Gastroesophageal sphincter (tissue), 4 donors: Measurements from ENCODE around the gene SLC35F1. TPM values are rescaled to one million over a fixed set of nuclear protein-coding genes. Genes with fewer than 3 reads are reported as not detected.
A peak's percentile ranks its signal among the peaks of the same experiment; 100 is the strongest.

ENCODE experiments used
- ATAC-seq: fragments of 150-250 bp; one replicate; pipeline ENCODE4 v1.9.1; 2016; ENCODE audit warnings: mild to moderate bottlenecking, moderate library complexity
- H3K27ac ChIP-seq, 4 donors: fragments of 200-600 bp; sonication (generic) in 3 of 4; 1 replicate in 3 of 4; 2 replicates in 1 of 4; pipeline ENCODE4 v1.5.1; 2016 to 2019
- H3K27me3 ChIP-seq: fragments of 200-600 bp; sonication (generic); one replicate; pipeline ENCODE4 v1.5.1; 2019
- H3K36me3 ChIP-seq, 2 donors: fragments of 200-600 bp; sonication (generic); one replicate each; pipeline ENCODE4 v1.5.1; 2019; ENCODE audit warnings: control low read depth in 1 of 2
- H3K4me1 ChIP-seq, 3 donors: fragments of 200-600 bp; sonication (generic); 1 replicate in 2 of 3; 2 replicates in 1 of 3; pipeline ENCODE4 v1.5.1; 2016 to 2019; ENCODE audit warnings: control low read depth in 2 of 3
- H3K4me3 ChIP-seq, 2 donors: fragments of 200-600 bp; sonication (generic); one replicate each; pipeline ENCODE4 v1.5.1; 2019; ENCODE audit warnings: mild to moderate bottlenecking in 1 of 2, moderate library complexity in 1 of 2
- H3K9me3 ChIP-seq, 3 donors: fragments of 200-600 bp; sonication (generic); one replicate each; pipeline ENCODE4 v1.5.1; 2017 to 2019; ENCODE audit warnings: control low read depth in 2 of 3
- CTCF ChIP-seq, 4 experiments: fragments of 200-600 bp in 2 of 4; fragments of 450-650 bp in 2 of 4; sonication (generic) in 1 of 4; IDR thresholded peaks; one replicate each; pipeline ENCODE4 v1.5.1; 2017 to 2019; ENCODE audit warnings: antibody characterized with exemption in 4 of 4, mild to moderate bottlenecking in 2 of 4, moderate library complexity in 2 of 4
- EP300 ChIP-seq: sonication (generic); formaldehyde crosslinking; IDR thresholded peaks from one replicate; pipeline ENCODE4 v1.6.1; 2017; ENCODE audit warnings: antibody characterized with exemption, mild to moderate bottlenecking
- POLR2A ChIP-seq, 2 donors: fragments of 450-650 bp; IDR thresholded peaks; one replicate each; pipeline ENCODE4 v1.6.1; 2017; ENCODE audit warnings: antibody characterized with exemption in 2 of 2, mild to moderate bottlenecking in 2 of 2, moderate library complexity in 1 of 2
- POLR2AphosphoS5 ChIP-seq: sonication (generic); formaldehyde crosslinking; IDR thresholded peaks from one replicate; pipeline ENCODE4 v1.6.1; 2017; ENCODE audit warnings: antibody characterized with exemption
- WGBS, 2 donors: methylation state at CpG; one replicate each; pipeline ENCODE4 v1.1.5; 2018; ENCODE audit warnings: low coverage in 1 of 2; 5-methylcytosine and 5-hydroxymethylcytosine counted together
- total RNA-seq, 4 donors: library from RNA; depleted of rRNA; stranded (reverse); fragments of >200 nt; gene quantifications; one replicate each; pipeline ENCODE4 v1.1.0, GENCODE V29; 2016

SLC35F1 gene
- total RNA-seq, 4 donors from 2014 or later = 4.3 to 7.4 (median 5.9) TPM

- no peaks in the 10 kb centered on the region for H3K36me3 ChIP-seq
- ATAC-seq = no peak
- H3K4me1 ChIP-seq = no peaks in the 10 kb centered on the region
- no peaks in the 10 kb centered on the region for H3K9me3 ChIP-seq
- no peak overlapping the region for H3K27ac ChIP-seq
- peaks cover 16% of the 10 kb centered on the region for H3K27me3 ChIP-seq
- H3K4me3 ChIP-seq = no peak overlapping the region
- TF ChIP-seq POLR2AphosphoS5 (no peak), CTCF (IDR thresholded peaks at IDR 0.05) (no peak), POLR2A (IDR thresholded peaks at IDR 0.05) (no peak), EP300 (no peak)
Measured at GRCh38 chr6:117890172-117890571, 16.9 kb upstream of the SLC35F1 start.

- Histone ChIP-seq H3K27me3 (peaks cover 72% of the 10 kb centered on the region), H3K4me1 (peaks cover 0 to 25% (median 10%) of the 10 kb centered on the region in 3 donors), H3K36me3 (no peaks in the 10 kb centered on the region), H3K27ac (no peak overlapping the region), H3K9me3 (no peaks in the 10 kb centered on the region), H3K4me3 (peak overlapping the region in 1 of 2 donors; percentile 71)
- 8 to 9% methylated on average over 5 to 13 of the region's 14 CpGs for WGBS, 2 donors
- ATAC-seq = no peak
- TF ChIP-seq EP300 (no peak), POLR2A (IDR thresholded peaks at IDR 0.05) (no peak), POLR2AphosphoS5 (no peak), CTCF (IDR thresholded peaks at IDR 0.05) (no peak)
Measured at GRCh38 chr6:117906507-117906957, 532 bp upstream of the SLC35F1 start.

- H3K27ac ChIP-seq = peak overlapping the region in 3 of 4 donors; percentile 51 to 74 (median 62)
Measured at GRCh38 chr6:117907601-117908245, 659 bp downstream of the SLC35F1 start.

GRCh38 chr6:117908246-117909068 lies 1.4 kb downstream of the SLC35F1 start:
- no peak for ATAC-seq
- H3K27ac ChIP-seq = peak overlapping the region in 3 of 4 donors; percentile 51 to 74 (median 62)
- TF ChIP-seq POLR2A (IDR thresholded peaks at IDR 0.05) (no peak), EP300 (no peak), CTCF (IDR thresholded peaks at IDR 0.05) (no peak), POLR2AphosphoS5 (no peak)

More at GRCh38 chr6:117907601-117908245, 659 bp downstream of the SLC35F1 start:
- Histone ChIP-seq H3K36me3 (no peaks in the 10 kb centered on the region), H3K9me3 (no peaks in the 10 kb centered on the region), H3K27me3 (peaks cover 63% of the 10 kb centered on the region), H3K4me1 (peaks cover 0 to 25% (median 10%) of the 10 kb centered on the region in 3 donors), H3K4me3 (peak overlapping the region; percentile 39 to 71)
- ATAC-seq = peak; percentile 20
- no CpG with 5 or more reads among the region's 81 CpGs for WGBS, 2 donors
- TF ChIP-seq POLR2A (IDR thresholded peaks at IDR 0.05) = no peak
- no peak for TF ChIP-seq EP300

GRCh38 chr6:117909638-117910037 lies 2.6 kb downstream of the SLC35F1 start:
- H3K27ac ChIP-seq = no peak overlapping the region
- H3K4me3 ChIP-seq = no peak overlapping the region
- 86 to 98% methylated on average over 5 of the region's 5 CpGs for WGBS, 2 donors
- ATAC-seq = no peak
- TF ChIP-seq CTCF (IDR thresholded peaks at IDR 0.05) (no peak), EP300 (no peak), POLR2AphosphoS5 (no peak), POLR2A (IDR thresholded peaks at IDR 0.05) (no peak)
- H3K27me3 ChIP-seq = peaks cover 48% of the 10 kb centered on the region
- H3K9me3 ChIP-seq = no peaks in the 10 kb centered on the region
- no peaks in the 10 kb centered on the region for H3K36me3 ChIP-seq
- peaks cover 0 to 25% (median 10%) of the 10 kb centered on the region in 3 donors for H3K4me1 ChIP-seq

More at GRCh38 chr6:117908246-117909068, 1.4 kb downstream of the SLC35F1 start:
- 24 to 40% methylated on average over 6 to 10 of the region's 45 CpGs for WGBS, 2 donors
- peaks cover 0 to 25% (median 10%) of the 10 kb centered on the region in 3 donors for H3K4me1 ChIP-seq
- no peaks in the 10 kb centered on the region for H3K36me3 ChIP-seq
- H3K4me3 ChIP-seq = peak overlapping the region; percentile 39 to 71
- peaks cover 60% of the 10 kb centered on the region for H3K27me3 ChIP-seq
- no peaks in the 10 kb centered on the region for H3K9me3 ChIP-seq
